CD4-positive, alpha-beta T cell treated with Interleukin-15 for 4 hours (primary cell): ENCODE data around the gene PROX1.
"Not testable (repeated sequence)": the region's sequence is repeated elsewhere in the genome, so short reads cannot be mapped to it uniquely, and the experiment has no call there.

Experiments used
- DNase-seq: peaks from one replicate; pipeline ENCODE4 v3.0.0-alpha.2; 2020; ENCODE audit warnings: low spot score

The PROX1 gene

GRCh38 chr1:214072426-214073157 lies 84.8 kb downstream of the PROX1 start:
- DNase-seq: no peak

GRCh38 chr1:214074477-214074876 lies 86.7 kb downstream of the PROX1 start:
- no peak for DNase-seq

- DNase-seq: no peak
Observed at GRCh38 chr1:214075305-214075998, 87.7 kb downstream of the PROX1 start.

GRCh38 chr1:214075999-214076707 lies 88.4 kb downstream of the PROX1 start:
- no peak for DNase-seq

GRCh38 chr1:214076708-214077065 lies 88.9 kb downstream of the PROX1 start:
- no peak for DNase-seq

- no peak for DNase-seq
Observed at GRCh38 chr1:214078950-214079349, 91.2 kb downstream of the PROX1 start.

GRCh38 chr1:214085325-214085724 lies 97.6 kb downstream of the PROX1 start:
- DNase-seq: no peak

GRCh38 chr1:214086945-214087344 lies 99.2 kb downstream of the PROX1 start:
- DNase-seq: no peak

- not testable (repeated sequence) for DNase-seq
Observed at GRCh38 chr1:214089003-214089402, 101.2 kb downstream of the PROX1 start.
